H9 (cell line): ENCODE measurements around the gene TMEM185B. TPM values are rescaled to one million over a fixed set of nuclear protein-coding genes. Genes with fewer than 3 reads are reported as not detected.

Experiments
- DNase-seq: peaks from one replicate; pipeline ENCODE4 v3.0.0-alpha.2; 2017
- H2AFZ ChIP-seq: one replicate; pipeline ENCODE4 v1.6.1; 2013; ENCODE audit warnings: mild to moderate bottlenecking, low read length, control low read depth, moderate library complexity
- H2AK5ac ChIP-seq: 2 replicates; pipeline ENCODE4 v1.6.1; 2013; ENCODE audit warnings: low read length, control low read depth, mixed read lengths; ENCODE audit not compliant: insufficient read length
- H2BK120ac ChIP-seq: one replicate; pipeline ENCODE4 v1.6.1; 2013; ENCODE audit warnings: low read depth, mild to moderate bottlenecking, low read length, control low read depth, inconsistent platforms; ENCODE audit not compliant: poor library complexity, severe bottlenecking
- H2BK12ac ChIP-seq: 2 replicates; pipeline ENCODE4 v1.6.1; 2013; ENCODE audit warnings: low read length, control low read depth, mixed read lengths, low read depth; ENCODE audit not compliant: insufficient read length
- H2BK15ac ChIP-seq: 2 replicates; pipeline ENCODE4 v1.6.1; 2013; ENCODE audit warnings: low read depth, low read length, control low read depth
- H2BK20ac ChIP-seq: one replicate; pipeline ENCODE4 v1.6.1; 2013; ENCODE audit warnings: low read depth, mild to moderate bottlenecking, low read length, control low read depth, inconsistent platforms; ENCODE audit not compliant: poor library complexity, severe bottlenecking
- H2BK5ac ChIP-seq: 2 replicates; pipeline ENCODE4 v1.6.1; 2013; ENCODE audit warnings: low read length, control low read depth, mixed read lengths; ENCODE audit not compliant: insufficient read length
- H3K14ac ChIP-seq: 2 replicates; pipeline ENCODE4 v1.6.1; 2013; ENCODE audit warnings: low read length, control low read depth; ENCODE audit not compliant: insufficient read depth
- H3K18ac ChIP-seq: 2 replicates; pipeline ENCODE4 v1.6.1; 2013; ENCODE audit warnings: low read depth, mild to moderate bottlenecking, mixed read lengths, low read length, control low read depth; ENCODE audit not compliant: insufficient read length
- H3K23ac ChIP-seq: 2 replicates; pipeline ENCODE4 v1.6.1; 2013; ENCODE audit warnings: low read length, control low read depth, mixed read lengths, low read depth; ENCODE audit not compliant: insufficient read length
- H3K23me2 ChIP-seq: 2 replicates; pipeline ENCODE4 v1.6.1; 2013; ENCODE audit warnings: low read depth, mild to moderate bottlenecking, mixed read lengths, low read length, control low read depth; ENCODE audit not compliant: insufficient read length, poor library complexity, severe bottlenecking
- H3K27ac ChIP-seq: 2 replicates; pipeline ENCODE4 v1.5.1; 2013; ENCODE audit warnings: low read length, control low read depth, mixed read lengths, low read depth; ENCODE audit not compliant: insufficient read length
- H3K27me3 ChIP-seq: 2 replicates; pipeline ENCODE4 v1.6.1; 2013; ENCODE audit warnings: low read length, control low read depth, inconsistent platforms; ENCODE audit not compliant: insufficient read depth
- H3K4ac ChIP-seq: 2 replicates; pipeline ENCODE4 v1.6.1; 2013; ENCODE audit warnings: low read depth, mild to moderate bottlenecking, control low read depth, inconsistent platforms, low read length, moderate library complexity
- H3K4me1 ChIP-seq: 2 replicates; pipeline ENCODE4 v1.6.1; 2013; ENCODE audit warnings: low read length, control low read depth, inconsistent platforms; ENCODE audit not compliant: insufficient read depth
- H3K4me2 ChIP-seq: 2 replicates; pipeline ENCODE4 v1.6.1; 2013; ENCODE audit warnings: low read length, control low read depth, mixed read lengths; ENCODE audit not compliant: insufficient read length, insufficient read depth
- H3K56ac ChIP-seq: 2 replicates; pipeline ENCODE4 v1.6.1; 2013; ENCODE audit warnings: low read depth, mild to moderate bottlenecking, mixed read lengths, low read length, control low read depth; ENCODE audit not compliant: insufficient read length
- H3K79me1 ChIP-seq: 2 replicates; pipeline ENCODE4 v1.6.1; 2013; ENCODE audit warnings: low read depth, mild to moderate bottlenecking, moderate library complexity, low read length, control low read depth, inconsistent platforms; ENCODE audit not compliant: insufficient read depth, poor library complexity, severe bottlenecking
- H3K79me2 ChIP-seq: 2 replicates; pipeline ENCODE4 v1.6.1; 2013; ENCODE audit warnings: low read length, control low read depth, inconsistent platforms; ENCODE audit not compliant: insufficient read depth
- H3K9ac ChIP-seq: 2 replicates; pipeline ENCODE4 v1.6.1; 2013; ENCODE audit warnings: low read length, control low read depth, mixed read lengths; ENCODE audit not compliant: insufficient read length; ENCODE audit errors: extremely low read depth
- H3K9me3 ChIP-seq: one replicate; pipeline ENCODE4 v1.6.1; 2013; ENCODE audit warnings: low read depth, low read length, inconsistent platforms; ENCODE audit not compliant: control insufficient read depth
- H3T11ph ChIP-seq: one replicate; pipeline ENCODE4 v1.6.1; 2013; ENCODE audit warnings: mild to moderate bottlenecking, low read length, control low read depth, inconsistent platforms
- H4K20me1 ChIP-seq: one replicate; pipeline ENCODE4 v1.6.1; 2013; ENCODE audit not compliant: control insufficient read depth, insufficient read length, insufficient read depth
- H4K5ac ChIP-seq: 2 replicates; pipeline ENCODE4 v1.6.1; 2013; ENCODE audit warnings: low read depth, mild to moderate bottlenecking, mixed read lengths, low read length, control low read depth; ENCODE audit not compliant: insufficient read length
- H4K8ac ChIP-seq: replicated peaks from 2 replicates; pipeline ENCODE4 v1.6.1; 2013; ENCODE audit warnings: low read length, control low read depth, mixed read lengths, low read depth; ENCODE audit not compliant: insufficient read length
- H4K91ac ChIP-seq: 2 replicates; pipeline ENCODE4 v1.6.1; 2013; ENCODE audit warnings: low read depth, mild to moderate bottlenecking, moderate library complexity, mixed read lengths, low read length, control low read depth; ENCODE audit not compliant: insufficient read length
- H3K27ac Mint-ChIP-seq, 3 experiments: 2 replicates in 2 of 3; 3 replicates in 1 of 3; pipeline ENCODE4 v1.8.0; 2020 to 2021; ENCODE audit warnings: mixed read lengths in 3 of 3, mild to moderate bottlenecking in 1 of 3, moderate library complexity in 1 of 3
- H3K27me3 Mint-ChIP-seq: 2 replicates; pipeline ENCODE4 v1.8.0; 2021; ENCODE audit warnings: low read depth, mild to moderate bottlenecking, moderate library complexity, mixed read lengths
- H3K36me3 Mint-ChIP-seq, 3 experiments: 2 replicates in 2 of 3; 3 replicates in 1 of 3; pipeline ENCODE4 v1.8.0; 2020 to 2021; ENCODE audit warnings: low read depth in 3 of 3, mixed read lengths in 3 of 3; ENCODE audit not compliant: insufficient read depth in 1 of 3
- H3K4me1 Mint-ChIP-seq, 2 experiments: 2 replicates each; pipeline ENCODE4 v1.8.0; 2020; ENCODE audit warnings: mixed read lengths in 2 of 2
- H3K4me3 Mint-ChIP-seq, 2 experiments: 2 replicates in 1 of 2; 3 replicates in 1 of 2; pipeline ENCODE4 v1.8.0; 2020 to 2021; ENCODE audit warnings: mild to moderate bottlenecking in 2 of 2, mixed read lengths in 2 of 2, moderate library complexity in 1 of 2
- H3K9me3 Mint-ChIP-seq, 2 experiments: 2 replicates in 1 of 2; 3 replicates in 1 of 2; pipeline ENCODE4 v1.8.0; 2020; ENCODE audit warnings: mild to moderate bottlenecking in 2 of 2, mixed read lengths in 2 of 2, moderate library complexity in 1 of 2
- WGBS: extraction: QIAGEN DNeasy Blood & Tissue Kit; methylation state at CpG from one replicate; pipeline ENCODE4 v1.1.7; 2013; ENCODE audit warnings: missing lambda C conversion rate, low lambda C conversion rate, mixed read lengths; ENCODE audit not compliant: insufficient read length; ENCODE audit errors: extremely low coverage; 5-methylcytosine and 5-hydroxymethylcytosine counted together
- total RNA-seq: library from RNA; stranded (reverse); gene quantifications from 2 replicates; pipeline ENCODE4 v1.2.1, GENCODE V29; 2021
- TF ChIP-seq, protein P1 (sequence below): fragments of 200-600 bp; sonication (generic); conservative IDR thresholded peaks from 3 replicates; pipeline ENCODE4 v1.8.0; 2021; ENCODE audit warnings: antibody characterized with exemption, mild to moderate bottlenecking

Gene TMEM185B
- total RNA-seq, 1 experiment from 2014 or later = 29.0 TPM

GRCh38 chr2:120226316-120226715, 3.1 kb upstream of the TMEM185B start:
- H3K56ac ChIP-seq = no peak overlapping the region
- H2AFZ ChIP-seq = no peak overlapping the region
- no peak overlapping the region for H3K27ac ChIP-seq
- peaks cover 4% of the 10 kb centered on the region for H3K9me3 ChIP-seq
- no peak overlapping the region for H3K4me3 Mint-ChIP-seq
- no peak overlapping the region for H3K27ac Mint-ChIP-seq
- no peak overlapping the region for H2BK12ac ChIP-seq
- H3K27me3 ChIP-seq = peaks cover 10% of the 10 kb centered on the region; the same call in 1 of the 2 replicates
- H3K27me3 Mint-ChIP-seq = peaks cover 69% of the 10 kb centered on the region
- H2AK5ac ChIP-seq = no peak overlapping the region
- no peak overlapping the region for H2BK15ac ChIP-seq
- DNase-seq = no peak
- H3T11ph ChIP-seq = no peak overlapping the region
- no CpG with 5 or more reads among the region's 9 CpGs for WGBS
- no peak overlapping the region for H2BK20ac ChIP-seq
- no peak overlapping the region for H4K91ac ChIP-seq
- H3K23me2 ChIP-seq = no peaks in the 10 kb centered on the region
- H3K4me1 Mint-ChIP-seq = peaks cover 17 to 28% of the 10 kb centered on the region in 2 experiments
- H2BK120ac ChIP-seq = no peak overlapping the region
- TF ChIP-seq, protein P1, sequence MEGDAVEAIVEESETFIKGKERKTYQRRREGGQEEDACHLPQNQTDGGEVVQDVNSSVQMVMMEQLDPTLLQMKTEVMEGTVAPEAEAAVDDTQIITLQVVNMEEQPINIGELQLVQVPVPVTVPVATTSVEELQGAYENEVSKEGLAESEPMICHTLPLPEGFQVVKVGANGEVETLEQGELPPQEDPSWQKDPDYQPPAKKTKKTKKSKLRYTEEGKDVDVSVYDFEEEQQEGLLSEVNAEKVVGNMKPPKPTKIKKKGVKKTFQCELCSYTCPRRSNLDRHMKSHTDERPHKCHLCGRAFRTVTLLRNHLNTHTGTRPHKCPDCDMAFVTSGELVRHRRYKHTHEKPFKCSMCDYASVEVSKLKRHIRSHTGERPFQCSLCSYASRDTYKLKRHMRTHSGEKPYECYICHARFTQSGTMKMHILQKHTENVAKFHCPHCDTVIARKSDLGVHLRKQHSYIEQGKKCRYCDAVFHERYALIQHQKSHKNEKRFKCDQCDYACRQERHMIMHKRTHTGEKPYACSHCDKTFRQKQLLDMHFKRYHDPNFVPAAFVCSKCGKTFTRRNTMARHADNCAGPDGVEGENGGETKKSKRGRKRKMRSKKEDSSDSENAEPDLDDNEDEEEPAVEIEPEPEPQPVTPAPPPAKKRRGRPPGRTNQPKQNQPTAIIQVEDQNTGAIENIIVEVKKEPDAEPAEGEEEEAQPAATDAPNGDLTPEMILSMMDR = no peak
- no peaks in the 10 kb centered on the region for H3K4me1 ChIP-seq
- no peak overlapping the region for H4K5ac ChIP-seq
- H4K8ac ChIP-seq = no peak overlapping the region
- H3K4ac ChIP-seq = no peak overlapping the region
- peaks cover 10 to 13% (median 11%) of the 10 kb centered on the region in 3 experiments for H3K36me3 Mint-ChIP-seq
- H3K18ac ChIP-seq = no peak overlapping the region
- H3K79me2 ChIP-seq = no peaks in the 10 kb centered on the region; the same call in 1 of the 2 replicates
- no peak overlapping the region for H3K14ac ChIP-seq
- H3K23ac ChIP-seq = no peak overlapping the region
- no peaks in the 10 kb centered on the region for H3K79me1 ChIP-seq
- H3K9me3 Mint-ChIP-seq = peaks cover 6 to 9% of the 10 kb centered on the region in 2 experiments
- H2BK5ac ChIP-seq = no peak overlapping the region
- H3K4me2 ChIP-seq = no peak overlapping the region
- H4K20me1 ChIP-seq = peaks cover 2% of the 10 kb centered on the region
- no peak overlapping the region for H3K9ac ChIP-seq
